ENCODE measurements around the gene GSTA2.

- TF ChIP-seq CTCF (conservative IDR thresholded peaks at IDR 0.05; ENCODE audit: low read length) (no peak), EZH2phosphoT487 (IDR thresholded peaks at IDR 0.05; ENCODE audit: borderline replicate concordance, low read depth, low read length) (no peak)
Observed at GRCh38 chr6:52739627-52740026, 23.6 kb downstream of the GSTA2 start.

Measured in OCI-LY7 (cell line).